Adipose tissue (tissue), 3 donors: Measurements from ENCODE around the gene TGM5. TPM values are rescaled to one million over a fixed set of nuclear protein-coding genes. Genes with fewer than 3 reads are reported as not detected.

Source experiments
- H3K27ac ChIP-seq: one replicate; pipeline ENCODE4 v1.5.1; 2013; ENCODE audit warnings: low read depth, low read length
- WGBS, 3 donors: extraction: QIAGEN DNeasy Blood & Tissue Kit; methylation state at CpG; one replicate each; pipeline ENCODE4 v1.1.7; 2013; 5-methylcytosine and 5-hydroxymethylcytosine counted together
- polyA plus RNA-seq, 3 donors: library from polyadenylated mRNA; stranded (reverse); fragments of 200-250 nt; gene quantifications; one replicate each; pipeline ENCODE4 v1.2.3, GENCODE V29; 2013
- donor health status: healthy with polysubstance abuse.
- donor health status: Bipolar disorder and iron deficiency.
- donor health status: healthy.

The TGM5 gene
- polyA plus RNA-seq, 3 donors, result 0.06 to 4.9 TPM; not detected in 1

- WGBS, 3 donors, result 1% methylated on average over 66 to 69 of the region's 69 CpGs
- peak within 1 kb of the TSS; percentile 45 for H3K27ac ChIP-seq
Measured at GRCh38 chr15:43185157-43186002, 81.3 kb downstream of the TGM5 start, which contains the start of gene CCNDBP1. CCNDBP1 (plus strand) TSS chr15:43185403; CDS start chr15:43185499, 96 bp downstream.

- H3K27ac ChIP-seq, result no peak overlapping the region
- 69 to 80% (median 75%) methylated on average over 9 of the region's 9 CpGs for whole genome bisulfite sequencing, 3 donors
Measured at GRCh38 chr15:43184407-43185124, 82.2 kb downstream of the TGM5 start.

- no peak overlapping the region for H3K27ac ChIP-seq
- WGBS, 3 donors, result 67 to 80% (median 72%) methylated on average over 3 of the region's 3 CpGs
Measured at GRCh38 chr15:43183270-43183669, 83.5 kb downstream of the TGM5 start.

Other genes starting within 250 kb of the TGM5 start
- gene UBR1, start 160.9 kb downstream of the TGM5 start, polyA plus RNA-seq, result 1 to 10 TPM; 4.8 to 9.8 (median 5.3) TPM
- 10 to 100 TPM in 2 of 3 donors, 1 to 10 TPM in 1; 8.2 to 25.3 (median 10.3) TPM for gene TMEM62, start 133.3 kb downstream of the TGM5 start, polyA plus RNA-seq
- 10 to 100 TPM; 37.7 to 75.7 (median 62.0) TPM for gene CCNDBP1, start 81.5 kb downstream of the TGM5 start, polyA plus RNA-seq
- 1 to 10 TPM in 1 of 3 donors, under 1 TPM in 2; 0.16 to 5.5 (median 0.45) TPM for gene EPB42, start 45.9 kb downstream of the TGM5 start, polyA plus RNA-seq
- under 1 TPM in 1 of 3 donors, not detected in 2; 0.02 TPM for gene TGM7, start 35.3 kb upstream of the TGM5 start, polyA plus RNA-seq
- gene LCMT2, start 63.6 kb upstream of the TGM5 start, polyA plus RNA-seq, result 1 to 10 TPM; 2.1 to 5.5 (median 2.5) TPM
- 1 to 10 TPM; 6.1 to 8.7 (median 6.3) TPM for gene ZSCAN29, start 104.1 kb upstream of the TGM5 start, polyA plus RNA-seq
- gene TUBGCP4, start 104.2 kb upstream of the TGM5 start, polyA plus RNA-seq, result 1 to 10 TPM; 3.6 to 5.2 (median 5.2) TPM
- gene TP53BP1, start 226.2 kb upstream of the TGM5 start, polyA plus RNA-seq, result 1 to 10 TPM; 5.2 to 8.6 (median 5.5) TPM